Stimulated activated naive CD8-positive, alpha-beta T cell treated with anti-CD3 and anti-CD28 coated beads, Interleukin-15, amount 100 ng/mL, for 72 hours (primary cell): ENCODE measurements around the gene MB.
"Not testable (repeated sequence)": the region's sequence is repeated elsewhere in the genome, so short reads cannot be mapped to it uniquely, and the experiment has no call there.

ENCODE experiments used
- ATAC-seq: fragments of 150-1000 bp; cut with Tn5 transposase; 2 replicates; pipeline ENCODE4 v1.10.0; 2021; ENCODE audit warnings: mild to moderate bottlenecking, moderate library complexity
- DNase-seq, 2 donors: peaks; one replicate each; pipeline ENCODE4 v3.0.0; 2021 to 2022
- H3K27ac Mint-ChIP-seq, 2 donors: one replicate each; pipeline ENCODE4 v1.8.0; 2022; ENCODE audit warnings: mild to moderate bottlenecking in 2 of 2, mixed read lengths in 2 of 2, moderate library complexity in 2 of 2
- H3K27me3 Mint-ChIP-seq: one replicate; pipeline ENCODE4 v1.8.0; 2022; ENCODE audit warnings: mixed read lengths
- H3K4me1 Mint-ChIP-seq: one replicate; pipeline ENCODE4 v1.8.0; 2022; ENCODE audit warnings: mild to moderate bottlenecking, mixed read lengths
- H3K4me3 Mint-ChIP-seq, 2 donors: one replicate each; pipeline ENCODE4 v1.8.0; 2022; ENCODE audit warnings: mild to moderate bottlenecking in 2 of 2, mixed read lengths in 2 of 2, moderate library complexity in 1 of 2
- H3K9me3 Mint-ChIP-seq, 2 donors: one replicate each; pipeline ENCODE4 v1.8.0; 2022; ENCODE audit warnings: mixed read lengths in 2 of 2

The MB gene

DNA sequence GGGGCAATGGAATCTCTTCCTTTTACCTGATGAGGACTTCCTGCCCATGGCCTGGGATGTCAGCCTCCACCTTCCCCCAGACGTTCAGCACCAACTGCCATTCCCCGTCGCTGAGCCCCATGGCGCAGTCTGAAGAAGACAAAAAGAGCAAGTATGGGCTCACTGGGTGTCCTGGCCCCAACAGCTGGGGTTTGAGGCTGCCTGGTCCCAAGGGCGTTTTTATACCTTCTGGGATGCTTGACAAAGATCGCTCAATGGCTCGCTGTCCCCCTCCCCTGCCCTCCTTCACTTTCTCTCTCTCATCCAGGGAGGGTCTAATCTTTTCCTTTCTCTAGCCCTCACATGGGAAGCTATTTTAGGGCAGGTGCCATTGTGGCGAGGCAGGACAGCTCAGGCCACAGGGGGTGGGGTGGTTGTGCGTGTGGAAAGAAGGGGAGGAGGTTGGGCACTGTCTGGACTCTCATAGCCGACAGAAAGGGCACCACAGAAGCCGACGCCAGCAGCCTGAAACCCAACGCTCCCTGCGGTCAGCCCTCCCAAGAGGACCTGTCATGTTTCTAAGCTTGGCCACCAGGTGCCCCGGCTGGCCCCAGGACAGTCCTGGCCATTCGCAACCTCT lies at the start of gene MB:
Gene MB (minus strand): TSS at position 193 of the 619 bp plus-strand sequence. CDS start 72 bp downstream, at position 121.
- Mint-ChIP-seq H3K27me3 (no peaks in the 10 kb centered on the region), H3K27ac (no peak within 1 kb of the TSS), H3K4me3 (no peak within 1 kb of the TSS), H3K4me1 (peaks cover 1% of the 10 kb centered on the region), H3K9me3 (no peaks in the 10 kb centered on the region)
- ATAC-seq: no peak
- DNase-seq: no peak

DNA sequence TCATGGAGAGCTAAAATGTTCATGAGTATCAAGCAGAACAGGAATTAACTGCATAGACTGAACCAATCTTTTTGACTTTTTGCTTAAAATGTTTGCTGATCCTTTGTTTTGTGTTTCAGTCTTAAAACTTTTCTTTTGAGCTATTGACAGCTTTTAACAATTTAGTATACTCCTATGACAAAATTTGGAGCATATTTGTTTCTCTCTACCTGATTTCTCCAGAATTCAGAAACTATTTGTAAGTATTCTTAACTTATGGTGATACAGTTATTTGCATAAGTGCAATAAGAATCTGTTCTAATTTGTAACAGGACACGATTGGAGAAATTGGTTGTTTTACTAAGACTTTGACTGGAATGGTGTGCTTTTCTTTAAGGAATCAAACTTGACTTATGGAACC lies 49.6 kb upstream of the MB start:
- ATAC-seq, H3K27ac Mint-ChIP-seq, H3K4me3 Mint-ChIP-seq, H3K27me3 Mint-ChIP-seq, DNase-seq: not testable (repeated sequence)
- Mint-ChIP-seq H3K4me1 (peaks cover 14% of the 10 kb centered on the region), H3K9me3 (peaks cover 8 to 25% of the 10 kb centered on the region in 2 donors)

DNA sequence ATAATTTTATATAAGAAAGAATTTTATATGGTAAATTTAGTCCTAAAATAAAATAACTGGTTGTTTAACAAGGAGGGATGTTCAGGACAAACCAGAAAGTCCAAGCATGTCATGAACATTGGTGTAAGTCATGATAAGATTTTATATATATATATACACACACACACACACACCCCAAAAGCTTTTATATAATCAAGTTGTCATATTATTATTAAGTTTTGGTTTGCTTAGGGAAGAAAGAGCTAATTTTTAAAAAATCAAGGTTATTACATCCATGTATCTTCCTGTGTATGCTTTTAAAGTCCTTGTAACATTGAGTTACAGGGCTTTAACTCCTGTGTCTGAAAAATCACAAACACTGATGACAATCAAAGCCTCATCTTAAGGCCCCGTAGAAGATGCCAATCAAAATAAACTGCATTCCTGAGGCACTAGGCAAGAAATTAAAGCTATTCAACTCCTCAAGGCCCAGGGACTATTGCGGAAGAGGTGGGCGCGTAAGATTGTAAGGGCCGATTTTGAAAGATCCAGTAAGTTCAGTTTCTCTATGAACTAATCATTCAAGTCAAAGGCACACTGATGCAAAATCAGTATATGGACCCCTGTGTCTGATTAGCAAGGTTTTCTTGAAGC lies 47.9 kb upstream of the MB start:
- Mint-ChIP-seq H3K4me1 (peaks cover 30% of the 10 kb centered on the region), H3K9me3 (peaks cover 8 to 18% of the 10 kb centered on the region in 2 donors), H3K4me3 (no peak overlapping the region), H3K27me3 (no peaks in the 10 kb centered on the region), H3K27ac (no peak overlapping the region)
- no peak for DNase-seq
- ATAC-seq: no peak

DNA sequence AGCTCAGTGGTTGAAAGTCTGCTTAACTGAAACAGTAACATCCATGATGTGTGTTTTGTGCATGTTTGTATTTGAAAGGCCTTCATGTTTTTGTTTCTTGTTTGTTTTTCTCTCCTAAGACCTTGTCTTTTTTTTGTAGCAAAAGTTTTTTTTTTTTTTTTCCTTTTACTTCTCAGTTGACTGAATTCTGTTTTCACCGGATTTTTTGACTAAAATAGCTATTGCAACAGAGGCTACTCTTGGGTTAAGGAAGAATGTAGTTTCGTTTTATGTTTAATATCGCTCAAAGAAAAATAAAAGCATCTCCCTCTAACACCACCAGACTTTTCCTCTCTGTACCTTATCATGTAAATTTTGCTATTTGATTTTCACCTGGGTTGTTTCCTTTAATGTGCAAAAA lies 46.2 kb upstream of the MB start:
- Mint-ChIP-seq H3K4me3 (no peak overlapping the region), H3K9me3 (peaks cover 20 to 24% of the 10 kb centered on the region in 2 donors), H3K27me3 (no peaks in the 10 kb centered on the region), H3K4me1 (peaks cover 47% of the 10 kb centered on the region), H3K27ac (no peak overlapping the region)
- no peak for ATAC-seq
- no peak for DNase-seq

DNA sequence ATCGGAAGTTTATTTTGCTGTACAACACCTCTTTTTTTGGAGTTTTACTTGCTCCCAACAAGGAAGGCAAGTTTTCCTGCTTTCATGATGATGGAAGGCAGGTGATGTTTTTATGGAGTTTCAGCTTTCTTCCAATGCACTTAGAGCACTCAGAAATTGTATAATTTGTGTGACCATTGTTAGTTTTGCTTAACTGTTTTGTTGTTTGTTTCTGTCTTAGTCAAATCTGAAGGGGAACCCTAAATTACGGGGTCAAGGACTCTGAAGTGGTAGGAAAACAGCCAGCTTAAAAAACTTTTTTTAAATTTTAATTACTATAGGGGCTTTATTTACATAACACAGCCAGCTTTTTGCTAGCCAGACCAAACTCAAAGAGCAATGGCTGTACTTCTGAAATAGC lies 45.8 kb upstream of the MB start:
- peaks cover 25 to 28% of the 10 kb centered on the region in 2 donors for H3K9me3 Mint-ChIP-seq
- no peak for ATAC-seq
- H3K27ac Mint-ChIP-seq: no peak overlapping the region
- DNase-seq: no peak
- peaks cover 52% of the 10 kb centered on the region for H3K4me1 Mint-ChIP-seq
- H3K27me3 Mint-ChIP-seq: no peaks in the 10 kb centered on the region
- H3K4me3 Mint-ChIP-seq: peak overlapping the region in 1 of 2 donors; percentile 21

DNA sequence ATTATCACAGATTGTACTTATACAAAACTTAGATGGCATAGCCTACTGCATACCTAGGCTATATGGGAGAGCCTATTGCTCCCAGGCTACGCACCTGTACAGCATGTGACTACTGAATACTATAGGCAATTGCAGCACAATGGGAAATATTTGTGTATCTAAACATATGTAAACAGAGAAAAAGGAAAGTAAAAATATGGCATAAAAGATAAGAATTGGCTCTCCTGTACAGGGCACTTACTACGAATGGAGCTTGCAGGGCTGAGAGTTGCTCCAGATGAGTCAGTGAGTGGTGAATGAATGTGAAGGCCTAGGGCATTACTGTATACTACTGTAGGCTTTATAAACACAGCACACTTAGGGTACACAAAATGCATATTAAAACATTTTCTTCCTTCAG lies 44.3 kb upstream of the MB start:
- peaks cover 65% of the 10 kb centered on the region for H3K4me1 Mint-ChIP-seq
- peak overlapping the region in 1 of 2 donors; percentile 11 for H3K4me3 Mint-ChIP-seq
- DNase-seq: no peak

DNA sequence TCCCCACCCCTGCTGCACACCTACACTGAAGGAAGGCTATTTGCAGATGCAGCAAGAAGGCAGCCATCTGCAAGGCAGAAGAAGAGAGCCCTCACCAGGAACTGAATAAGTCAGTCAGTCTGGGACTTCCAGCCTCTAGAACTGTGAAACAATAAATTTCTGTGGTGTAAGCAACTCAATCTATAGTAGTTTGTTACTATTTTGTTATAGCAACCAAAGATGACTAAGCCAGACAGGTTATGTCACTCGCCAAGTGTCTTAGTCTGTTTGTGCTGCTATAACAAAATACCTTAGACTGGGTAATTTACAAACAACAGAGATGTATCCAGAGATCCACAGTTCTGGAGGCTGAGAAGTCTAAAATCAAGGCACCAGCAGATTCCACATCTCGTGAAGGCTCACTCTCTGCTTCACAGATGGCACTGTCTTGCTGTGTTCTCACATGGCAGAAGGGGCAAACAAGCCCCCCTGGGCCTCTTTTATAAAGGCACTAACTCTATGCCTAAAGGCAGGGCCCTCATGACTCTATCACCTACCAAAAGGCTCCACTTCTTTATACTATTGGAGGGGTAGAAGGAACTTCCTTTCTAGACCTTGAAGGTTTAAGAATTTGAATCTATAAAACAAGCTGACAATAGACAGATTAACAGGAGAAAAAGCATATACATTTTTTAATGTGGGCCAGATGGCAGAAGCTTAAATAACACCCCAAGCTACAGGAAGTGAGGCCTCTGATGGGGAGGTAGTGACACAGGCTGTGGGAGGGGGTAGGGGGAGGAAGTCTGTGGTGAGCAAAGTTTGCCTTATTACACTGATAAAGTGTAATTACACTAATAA lies 43.4 kb upstream of the MB start:
- DNase-seq (peak in 1 of 2 donors; percentile 46), ATAC-seq (peak; percentile 92)
- Mint-ChIP-seq H3K4me1 (peaks cover 69% of the 10 kb centered on the region), H3K27ac (peak overlapping the region; percentile 91 to 92), H3K9me3 (peaks cover 24% of the 10 kb centered on the region in 2 donors), H3K27me3 (no peaks in the 10 kb centered on the region), H3K4me3 (peak overlapping the region; percentile 42 to 62)

More for the DNA sequence above, 44.3 kb upstream of the MB start:
- Mint-ChIP-seq H3K9me3 (peaks cover 26% of the 10 kb centered on the region in 2 donors), H3K27ac (peak overlapping the region in 1 of 2 donors; percentile 92), H3K27me3 (no peaks in the 10 kb centered on the region)
- ATAC-seq: peak; percentile 53

DNA sequence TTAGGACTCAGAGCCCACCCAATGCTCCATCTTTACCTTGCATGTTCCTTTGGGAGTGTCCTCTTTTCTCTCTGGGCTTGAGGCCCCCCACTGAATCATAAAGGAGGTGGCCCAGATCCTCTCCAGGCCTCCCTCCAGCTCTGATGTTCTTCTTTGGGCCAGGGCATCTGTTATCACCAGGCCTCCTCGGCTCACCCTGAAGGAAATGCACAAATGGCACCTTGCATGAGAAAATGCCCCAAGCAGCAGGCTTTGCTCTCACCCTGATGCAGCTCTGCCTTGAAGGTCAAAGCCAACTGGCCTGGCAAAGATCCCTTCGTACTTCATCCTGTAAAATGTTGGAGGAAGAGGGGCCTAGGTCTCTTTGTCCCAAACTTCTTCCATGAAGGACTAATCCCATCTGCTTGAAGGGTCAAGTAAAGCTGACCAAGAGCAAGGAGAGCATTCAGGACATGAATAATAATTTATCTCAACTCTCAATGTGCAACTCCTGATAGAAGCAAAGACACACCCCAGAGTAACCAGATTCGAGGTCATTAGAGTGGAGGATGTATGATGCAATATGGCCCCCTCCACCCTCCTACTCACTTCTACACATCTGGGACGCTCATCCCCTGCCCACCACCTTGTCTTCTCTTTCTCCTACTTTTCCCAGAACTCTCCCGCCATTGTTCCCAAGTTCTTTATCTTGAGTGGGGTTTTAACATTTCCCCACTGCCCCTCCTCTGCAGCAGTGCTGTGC lies 40.6 kb upstream of the MB start:
- DNase-seq (no peak), ATAC-seq (no peak)
- Mint-ChIP-seq H3K9me3 (peaks cover 20 to 24% of the 10 kb centered on the region in 2 donors), H3K27me3 (no peaks in the 10 kb centered on the region), H3K4me3 (peak overlapping the region in 1 of 2 donors; percentile 47), H3K4me1 (peaks cover 88% of the 10 kb centered on the region), H3K27ac (peak overlapping the region; percentile 63 to 89)

DNA sequence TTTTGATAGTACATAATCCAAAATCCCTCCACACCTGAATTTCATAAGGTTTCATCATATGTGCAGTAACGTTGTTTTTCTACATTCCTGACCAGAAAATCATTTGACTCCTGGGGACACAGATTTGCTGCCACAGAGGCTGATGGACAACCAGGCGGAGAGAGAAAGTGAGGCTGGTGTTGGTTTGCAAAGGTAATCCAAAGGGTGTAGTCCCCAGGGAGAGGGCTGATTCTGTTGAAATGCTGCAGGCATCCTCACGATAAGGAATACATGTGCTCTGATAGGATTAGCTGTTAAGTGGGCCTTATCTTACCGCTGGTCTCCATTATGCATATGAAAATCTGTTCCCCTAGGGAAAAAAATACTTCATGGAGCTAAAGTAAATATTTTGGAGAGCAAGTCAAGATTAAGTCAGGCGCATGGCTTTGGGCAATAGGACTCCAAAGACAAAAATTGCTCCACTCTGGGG lies 39.2 kb upstream of the MB start:
- Mint-ChIP-seq H3K27me3 (no peaks in the 10 kb centered on the region), H3K4me3 (no peak overlapping the region), H3K9me3 (peaks cover 15 to 24% of the 10 kb centered on the region in 2 donors), H3K27ac (peak overlapping the region in 1 of 2 donors; percentile 25), H3K4me1 (peaks cover 76% of the 10 kb centered on the region)
- ATAC-seq (no peak), DNase-seq (no peak)

DNA sequence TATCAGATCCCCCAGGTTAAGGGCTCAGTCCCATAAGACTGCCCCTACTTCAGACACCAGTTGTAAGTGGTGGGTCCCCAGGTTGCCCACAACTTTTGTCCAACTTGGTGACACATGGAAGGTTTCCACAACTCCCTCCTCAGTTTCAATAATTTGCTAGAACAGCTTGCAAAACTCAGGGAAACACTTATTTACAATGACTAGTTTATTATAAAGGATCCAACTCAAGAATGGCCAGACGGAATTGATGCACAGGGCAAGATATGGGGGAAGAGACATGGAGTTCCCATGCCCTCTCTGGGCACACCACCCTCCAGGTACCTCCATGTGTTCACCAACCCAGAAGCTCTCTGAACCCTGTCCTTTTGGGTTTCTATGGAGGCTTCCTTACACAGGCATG lies 36.7 kb upstream of the MB start:
- DNase-seq (no peak), ATAC-seq (no peak)
- Mint-ChIP-seq H3K4me3 (peak overlapping the region in 1 of 2 donors; percentile 36), H3K27ac (peak overlapping the region in 1 of 2 donors; percentile 71), H3K4me1 (peaks cover 68% of the 10 kb centered on the region), H3K27me3 (no peaks in the 10 kb centered on the region), H3K9me3 (peaks cover 11 to 16% of the 10 kb centered on the region in 2 donors)

DNA sequence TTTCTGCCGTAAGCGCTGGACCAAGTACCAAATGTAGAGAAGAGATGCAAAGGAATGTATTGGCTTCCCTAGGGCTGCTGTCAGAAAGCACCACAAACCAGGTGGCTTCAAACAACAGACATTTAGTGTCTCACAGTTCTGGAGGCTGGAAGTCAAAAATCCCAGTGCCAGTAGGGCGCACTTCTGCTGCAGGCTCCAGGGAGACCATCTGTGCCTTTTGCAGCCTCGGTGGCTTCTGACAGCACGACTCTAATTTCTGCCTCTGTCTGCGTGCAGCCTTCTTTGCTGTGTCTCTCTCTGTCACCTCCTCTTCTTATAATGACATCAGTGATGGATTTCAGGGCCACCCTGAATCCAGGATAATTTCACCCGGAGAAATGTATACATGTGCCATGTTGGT lies 34.0 kb upstream of the MB start:
- DNase-seq: no peak
- peak overlapping the region; percentile 1 to 100 for H3K4me3 Mint-ChIP-seq
- no peak for ATAC-seq
- no peaks in the 10 kb centered on the region for H3K27me3 Mint-ChIP-seq
- peaks cover 55% of the 10 kb centered on the region for H3K4me1 Mint-ChIP-seq
- H3K9me3 Mint-ChIP-seq: peaks cover 0 to 4% of the 10 kb centered on the region in 2 donors
- H3K27ac Mint-ChIP-seq: peak overlapping the region in 1 of 2 donors; percentile 27

DNA sequence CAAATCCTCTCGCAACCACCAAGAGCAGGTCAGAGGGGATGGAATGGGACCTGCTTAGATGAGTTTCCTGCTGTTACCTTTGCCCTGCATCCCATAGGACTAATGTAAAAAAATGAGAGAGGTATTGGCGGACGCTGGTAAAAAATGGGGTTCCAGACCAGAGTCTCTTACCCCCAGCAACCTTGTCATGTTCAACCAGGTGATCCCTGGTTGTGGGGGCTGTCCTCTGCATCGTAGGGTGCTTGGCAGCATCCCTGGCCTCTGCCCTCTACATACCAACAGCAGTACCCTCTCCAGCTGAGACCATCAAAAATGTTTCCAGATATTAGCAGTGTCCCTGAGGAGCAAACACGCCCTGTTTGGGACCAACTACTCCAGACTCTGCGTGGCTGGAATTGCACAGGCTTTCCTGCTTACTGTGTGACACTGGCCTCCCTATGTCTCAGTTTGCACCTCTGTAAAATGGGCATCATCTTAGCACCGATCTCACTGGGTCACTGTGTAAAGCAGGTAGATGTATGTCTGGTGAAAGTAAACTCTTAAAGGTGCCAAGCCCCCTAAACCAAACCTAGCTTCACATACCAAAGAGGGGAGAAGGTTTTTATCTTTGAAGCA lies 32.6 kb upstream of the MB start:
- Mint-ChIP-seq H3K27me3 (no peaks in the 10 kb centered on the region), H3K27ac (peak overlapping the region; percentile 100), H3K4me1 (peaks cover 49% of the 10 kb centered on the region), H3K9me3 (peaks cover 0 to 4% of the 10 kb centered on the region in 2 donors), H3K4me3 (peak overlapping the region; percentile 100)
- ATAC-seq (no peak), DNase-seq (no peak)

DNA sequence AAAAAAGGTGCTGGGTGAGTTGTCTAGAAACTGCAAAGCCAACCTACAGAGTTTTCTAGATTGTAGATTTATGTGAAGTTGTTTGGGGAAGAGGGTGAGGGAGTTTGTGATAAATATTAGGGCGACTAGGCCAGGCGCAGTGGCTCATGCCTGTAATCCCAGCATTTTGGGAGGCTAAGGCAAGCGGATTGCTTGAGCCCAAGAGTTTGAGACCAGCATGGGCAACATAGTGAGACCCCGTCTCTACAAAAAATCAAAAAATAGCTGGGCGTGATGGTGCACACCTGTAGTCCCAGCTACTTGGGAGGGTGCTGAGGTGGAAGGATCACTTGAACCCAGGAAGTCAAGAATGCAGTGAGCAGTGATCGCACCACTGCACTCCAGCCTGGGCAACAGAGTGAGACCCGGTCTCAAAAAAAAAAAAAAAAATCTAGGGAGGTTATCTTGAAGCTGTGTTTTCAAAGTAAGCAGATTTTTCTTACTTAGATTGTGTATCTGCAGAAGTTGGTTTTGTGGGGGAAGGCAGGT lies 32.0 kb upstream of the MB start:
- Mint-ChIP-seq H3K27me3 (no peaks in the 10 kb centered on the region), H3K4me1 (peaks cover 42% of the 10 kb centered on the region), H3K27ac (peak overlapping the region; percentile 100), H3K4me3 (peak overlapping the region; percentile 100), H3K9me3 (peaks cover 0 to 4% of the 10 kb centered on the region in 2 donors)
- ATAC-seq (peak; percentile 15), DNase-seq (no peak)
